Kidney epithelial cell (primary cell): Measurements from ENCODE around the gene COPS7A. TPM values are rescaled to one million over a fixed set of nuclear protein-coding genes. Genes with fewer than 3 reads are reported as not detected.

Source experiments
- DNase-seq: peaks from one replicate; pipeline ENCODE4 v3.0.0-alpha.2; 2010; ENCODE audit warnings: low read depth
- H3K27me3 ChIP-seq: 2 replicates; pipeline ENCODE4 v1.6.0; 2011; ENCODE audit warnings: low read length; ENCODE audit not compliant: control insufficient read depth, insufficient read depth
- H3K36me3 ChIP-seq: 2 replicates; pipeline ENCODE4 v1.5.1; 2011; ENCODE audit warnings: low read length; ENCODE audit not compliant: control insufficient read depth, insufficient read depth
- H3K4me3 ChIP-seq: 2 replicates; pipeline ENCODE4 v1.5.1; 2011; ENCODE audit warnings: low read depth, mild to moderate bottlenecking, control low read depth, low read length
- CTCF ChIP-seq: IDR thresholded peaks from 2 replicates; pipeline ENCODE4 v1.5.1; 2011; ENCODE audit warnings: mild to moderate bottlenecking, moderate library complexity, low read length, control low read depth, inconsistent platforms; ENCODE audit not compliant: insufficient read depth, poor library complexity, severe bottlenecking
- total RNA-seq: library from RNA; depleted of rRNA; stranded (reverse); fragments of >200 nt; gene quantifications from 2 replicates; pipeline ENCODE4 v1.2.3, GENCODE V29; 2015

Gene COPS7A
- total RNA-seq, 1 donor from 2014 or later: 69.1 TPM

GRCh38 chr12:6758506-6759095 lies 34.8 kb downstream of the COPS7A start:
- no peaks in the 10 kb centered on the region for H3K27me3 ChIP-seq
- no peak for TF ChIP-seq CTCF
- H3K36me3 ChIP-seq: no peaks in the 10 kb centered on the region
- no peak overlapping the region for H3K4me3 ChIP-seq
- no peak for DNase-seq

- Histone ChIP-seq H3K36me3 (no peaks in the 10 kb centered on the region), H3K4me3 (no peak overlapping the region), H3K27me3 (no peaks in the 10 kb centered on the region)
- no peak for DNase-seq
- no peak for TF ChIP-seq CTCF
Observed at GRCh38 chr12:6759741-6760140, 35.9 kb downstream of the COPS7A start.

- Histone ChIP-seq H3K36me3 (no peaks in the 10 kb centered on the region), H3K27me3 (no peaks in the 10 kb centered on the region), H3K4me3 (no peak overlapping the region)
- DNase-seq: no peak
- TF ChIP-seq CTCF: no peak
Observed at GRCh38 chr12:6763380-6763779, 39.5 kb downstream of the COPS7A start.

- Histone ChIP-seq H3K4me3 (peak overlapping the region; percentile 8), H3K36me3 (no peaks in the 10 kb centered on the region), H3K27me3 (no peaks in the 10 kb centered on the region)
- no peak for TF ChIP-seq CTCF
- DNase-seq: peak; percentile 97
Observed at GRCh38 chr12:6764011-6764828, 40.4 kb downstream of the COPS7A start.

GRCh38 chr12:6765048-6765633 lies 41.3 kb downstream of the COPS7A start:
- no peak for DNase-seq
- H3K4me3 ChIP-seq: peak overlapping the region; percentile 52
- peaks cover 2% of the 10 kb centered on the region for H3K36me3 ChIP-seq
- no peaks in the 10 kb centered on the region for H3K27me3 ChIP-seq
- TF ChIP-seq CTCF: no peak
